ENCODE data around the gene NPLOC4.

Gene NPLOC4

GRCh38 chr17:81636505-81637288, at the start of gene NPLOC4, which contains the start of gene TSPAN10:
Gene NPLOC4, minus strand, starts transcription at chr17:81637112. Its CDS starts 182 bp downstream, at chr17:81636930.
Gene TSPAN10, plus strand, starts transcription at chr17:81637196. Its CDS starts 5,217 bp downstream, at chr17:81642413.
- peak; percentile 96 for DNase-seq

GRCh38 chr17:81686614-81687013, 49.7 kb upstream of the NPLOC4 start:
- DNase-seq, result no peak

GRCh38 chr17:81685108-81685507, 48.2 kb upstream of the NPLOC4 start:
- peak; percentile 61 for DNase-seq

- DNase-seq, result peak; percentile 72
Measured at GRCh38 chr17:81684442-81684911, 47.6 kb upstream of the NPLOC4 start.

- DNase-seq, result peak; percentile 98
Measured at GRCh38 chr17:81683584-81684441, 46.9 kb upstream of the NPLOC4 start, which contains the start of the genes ARL16 and HGS. Gene ARL16, minus strand, starts transcription at chr17:81683797. Its CDS starts 44 bp downstream, at chr17:81683753. Gene HGS, plus strand, starts transcription at chr17:81684011. Its CDS starts 56 bp downstream, at chr17:81684067.

GRCh38 chr17:81683208-81683583, 46.3 kb upstream of the NPLOC4 start:
- no peak for DNase-seq

- DNase-seq, result no peak
Measured at GRCh38 chr17:81682565-81683207, 45.8 kb upstream of the NPLOC4 start.

- DNase-seq, result no peak
Measured at GRCh38 chr17:81681672-81682071, 44.8 kb upstream of the NPLOC4 start.

GRCh38 chr17:81680150-81680549, 43.2 kb upstream of the NPLOC4 start:
- DNase-seq, result no peak

GRCh38 chr17:81676906-81677305, 40.0 kb upstream of the NPLOC4 start:
- no peak for DNase-seq

- peak; percentile 71 for DNase-seq
Measured at GRCh38 chr17:81675515-81676221, 38.8 kb upstream of the NPLOC4 start.

GRCh38 chr17:81673561-81674258, 36.8 kb upstream of the NPLOC4 start:
- no peak for DNase-seq

GRCh38 chr17:81672954-81673353, 36.0 kb upstream of the NPLOC4 start:
- DNase-seq, result no peak

GRCh38 chr17:81672504-81672903, 35.6 kb upstream of the NPLOC4 start:
- no peak for DNase-seq

GRCh38 chr17:81667754-81668153, 30.8 kb upstream of the NPLOC4 start:
- no peak for DNase-seq

- peak; percentile 95 for DNase-seq
Measured at GRCh38 chr17:81666342-81667191, 29.7 kb upstream of the NPLOC4 start, which contains the start of the genes CCDC137 and OXLD1. Gene CCDC137, plus strand, starts transcription at chr17:81666737. Its CDS starts 30 bp downstream, at chr17:81666767. Gene OXLD1, minus strand, starts transcription at chr17:81666605. Its CDS starts 28 bp downstream, at chr17:81666577.

GRCh38 chr17:81666092-81666341, 29.1 kb upstream of the NPLOC4 start:
- no peak for DNase-seq

- DNase-seq, result peak; percentile 88
Measured at GRCh38 chr17:81665205-81666091, 28.5 kb upstream of the NPLOC4 start.

- peak; percentile 66 for DNase-seq
Measured at GRCh38 chr17:81664051-81664470, 27.1 kb upstream of the NPLOC4 start.

GRCh38 chr17:81662002-81662401, 25.1 kb upstream of the NPLOC4 start:
- no peak for DNase-seq
